ENCODE results near the gene SGPL1. TPM values are rescaled to one million over a fixed set of nuclear protein-coding genes. Genes with fewer than 3 reads are reported as not detected.

The SGPL1 gene
- polyA plus RNA-seq, 1 donor (not counting 4 experiments of a cell fraction or from before 2014, with no cell fraction given), result 31.4 TPM

DNA sequence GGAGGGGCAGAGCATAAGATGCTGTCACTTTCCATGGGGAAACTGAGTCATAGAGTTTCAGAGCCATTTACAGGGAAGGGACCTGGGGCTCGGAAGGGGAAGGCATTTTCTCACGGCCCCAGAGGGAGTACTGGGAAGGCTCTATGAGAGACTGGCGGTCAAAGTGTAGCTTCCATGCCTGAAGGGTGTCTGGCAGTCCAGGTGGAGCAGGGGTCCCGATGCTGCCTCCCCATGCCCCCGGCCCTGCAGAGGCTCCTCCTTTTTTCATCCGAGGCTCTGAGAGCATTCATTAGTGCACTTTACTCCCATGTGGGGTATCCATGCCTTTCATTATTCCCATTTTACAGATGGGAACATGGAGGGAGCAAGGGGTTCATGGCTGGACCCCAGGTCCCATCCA lies 100.5 kb downstream of the SGPL1 start:
- dilution Hi-C loops (cut with MboI; ENCODE audit: extremely low pct_ligation_motif_present, low sequenced_read_pairs), result no loop called here
- H3K36me3 ChIP-seq (ENCODE audit: control insufficient read depth in 2 of 2, extremely low read depth in 1 of 2, insufficient read depth in 2 of 2, low read length in 2 of 2), result no peaks in the 10 kb centered on the region
- FAIRE-seq, result no peak
- no peak for TF ChIP-seq EZH2 (IDR thresholded peaks at IDR 0.05; ENCODE audit: low read length)
- TF ChIP-seq, protein P1, sequence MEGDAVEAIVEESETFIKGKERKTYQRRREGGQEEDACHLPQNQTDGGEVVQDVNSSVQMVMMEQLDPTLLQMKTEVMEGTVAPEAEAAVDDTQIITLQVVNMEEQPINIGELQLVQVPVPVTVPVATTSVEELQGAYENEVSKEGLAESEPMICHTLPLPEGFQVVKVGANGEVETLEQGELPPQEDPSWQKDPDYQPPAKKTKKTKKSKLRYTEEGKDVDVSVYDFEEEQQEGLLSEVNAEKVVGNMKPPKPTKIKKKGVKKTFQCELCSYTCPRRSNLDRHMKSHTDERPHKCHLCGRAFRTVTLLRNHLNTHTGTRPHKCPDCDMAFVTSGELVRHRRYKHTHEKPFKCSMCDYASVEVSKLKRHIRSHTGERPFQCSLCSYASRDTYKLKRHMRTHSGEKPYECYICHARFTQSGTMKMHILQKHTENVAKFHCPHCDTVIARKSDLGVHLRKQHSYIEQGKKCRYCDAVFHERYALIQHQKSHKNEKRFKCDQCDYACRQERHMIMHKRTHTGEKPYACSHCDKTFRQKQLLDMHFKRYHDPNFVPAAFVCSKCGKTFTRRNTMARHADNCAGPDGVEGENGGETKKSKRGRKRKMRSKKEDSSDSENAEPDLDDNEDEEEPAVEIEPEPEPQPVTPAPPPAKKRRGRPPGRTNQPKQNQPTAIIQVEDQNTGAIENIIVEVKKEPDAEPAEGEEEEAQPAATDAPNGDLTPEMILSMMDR (optimal IDR thresholded peaks at IDR 0.05 in 1 of 3, IDR thresholded peaks at IDR 0.05 in 1 of 3, conservative IDR thresholded peaks at IDR 0.05 in 1 of 3; ENCODE audit: extremely low read depth in 1 of 3, insufficient read depth in 2 of 3, low read length in 3 of 3), result no peak
- no peaks in the 10 kb centered on the region for H3K9me3 ChIP-seq (ENCODE audit: control insufficient read depth, low read depth, low read length)
- no peaks in the 10 kb centered on the region for H3K79me2 ChIP-seq (ENCODE audit: control insufficient read depth, insufficient read depth, low read length)
- H3K9ac ChIP-seq (ENCODE audit: control insufficient read depth, extremely low read depth, insufficient read depth, low read length), result no peak overlapping the region
- no peak for DNase-seq (ENCODE audit: low read depth, low spot score)
- H4K20me1 ChIP-seq (ENCODE audit: control insufficient read depth, extremely low read depth, insufficient read depth, low read length), result no peaks in the 10 kb centered on the region
- H3K4me2 ChIP-seq (ENCODE audit: control insufficient read depth, extremely low read depth, insufficient read depth, low read depth, low read length), result no peak overlapping the region
- H2AFZ ChIP-seq (ENCODE audit: control insufficient read depth, low read length), result no peak overlapping the region
- no peak overlapping the region for H3K27ac ChIP-seq (ENCODE audit: control insufficient read depth, insufficient read depth, low read length)
- no peaks in the 10 kb centered on the region for H3K4me1 ChIP-seq (ENCODE audit: control insufficient read depth, extremely low read depth, insufficient read depth, low read length)
- no peaks in the 10 kb centered on the region for H3K9me1 ChIP-seq (ENCODE audit: control insufficient read depth, extremely low read depth, insufficient read depth, low read length)
- no peak overlapping the region for H3K4me3 ChIP-seq (ENCODE audit: control insufficient read depth in 2 of 3, extremely low read depth in 1 of 3, insufficient read depth in 2 of 3, low read depth in 1 of 3, low read length in 3 of 3)
- peaks cover 31% of the 10 kb centered on the region for H3K27me3 ChIP-seq (ENCODE audit: control insufficient read depth, extremely low read depth, insufficient read depth, low read length)

- H3K36me3 ChIP-seq (ENCODE audit: control insufficient read depth in 2 of 2, extremely low read depth in 1 of 2, insufficient read depth in 2 of 2, low read length in 2 of 2), result no peaks in the 10 kb centered on the region
- no peaks in the 10 kb centered on the region for H3K9me3 ChIP-seq (ENCODE audit: control insufficient read depth, low read depth, low read length)
- dilution Hi-C loops (cut with MboI; ENCODE audit: extremely low pct_ligation_motif_present, low sequenced_read_pairs), result no loop called here
- H3K9me1 ChIP-seq (ENCODE audit: control insufficient read depth, extremely low read depth, insufficient read depth, low read length), result no peaks in the 10 kb centered on the region
- H3K27ac ChIP-seq (ENCODE audit: control insufficient read depth, insufficient read depth, low read length), result no peak overlapping the region
- FAIRE-seq (no peak), DNase-seq (ENCODE audit: low read depth, low spot score) (no peak)
- H4K20me1 ChIP-seq (ENCODE audit: control insufficient read depth, extremely low read depth, insufficient read depth, low read length), result no peaks in the 10 kb centered on the region
- no peak overlapping the region for H3K4me2 ChIP-seq (ENCODE audit: control insufficient read depth, extremely low read depth, insufficient read depth, low read depth, low read length)
- H3K27me3 ChIP-seq (ENCODE audit: control insufficient read depth, extremely low read depth, insufficient read depth, low read length), result peaks cover 31% of the 10 kb centered on the region
- no peaks in the 10 kb centered on the region for H3K4me1 ChIP-seq (ENCODE audit: control insufficient read depth, extremely low read depth, insufficient read depth, low read length)
- no peak overlapping the region for H3K4me3 ChIP-seq (ENCODE audit: control insufficient read depth in 2 of 3, extremely low read depth in 1 of 3, insufficient read depth in 2 of 3, low read depth in 1 of 3, low read length in 3 of 3)
- no peak overlapping the region for H3K9ac ChIP-seq (ENCODE audit: control insufficient read depth, extremely low read depth, insufficient read depth, low read length)
- no peaks in the 10 kb centered on the region for H3K79me2 ChIP-seq (ENCODE audit: control insufficient read depth, insufficient read depth, low read length)
- no peak for TF ChIP-seq EZH2 (IDR thresholded peaks at IDR 0.05; ENCODE audit: low read length)
- TF ChIP-seq, protein P1 (optimal IDR thresholded peaks at IDR 0.05 in 1 of 3, IDR thresholded peaks at IDR 0.05 in 1 of 3, conservative IDR thresholded peaks at IDR 0.05 in 1 of 3; ENCODE audit: extremely low read depth in 1 of 3, insufficient read depth in 2 of 3, low read length in 3 of 3), result no peak
- H2AFZ ChIP-seq (ENCODE audit: control insufficient read depth, low read length), result no peak overlapping the region
Observed at GRCh38 chr10:70917226-70917625, 101.5 kb downstream of the SGPL1 start.
